HG02798 (cell line): ENCODE data around the gene ADCY4.
"Not testable (repeated sequence)": the region's sequence is repeated elsewhere in the genome, so short reads cannot be mapped to it uniquely, and the experiment has no call there.

Experiments used
- ATAC-seq: cut with Tn5 transposase; IDR thresholded peaks from one replicate; pipeline ENCODE4 v1.9.1; 2021; ENCODE audit warnings: mild to moderate bottlenecking; ENCODE audit not compliant: unreplicated experiment, poor library complexity

Gene ADCY4

DNA sequence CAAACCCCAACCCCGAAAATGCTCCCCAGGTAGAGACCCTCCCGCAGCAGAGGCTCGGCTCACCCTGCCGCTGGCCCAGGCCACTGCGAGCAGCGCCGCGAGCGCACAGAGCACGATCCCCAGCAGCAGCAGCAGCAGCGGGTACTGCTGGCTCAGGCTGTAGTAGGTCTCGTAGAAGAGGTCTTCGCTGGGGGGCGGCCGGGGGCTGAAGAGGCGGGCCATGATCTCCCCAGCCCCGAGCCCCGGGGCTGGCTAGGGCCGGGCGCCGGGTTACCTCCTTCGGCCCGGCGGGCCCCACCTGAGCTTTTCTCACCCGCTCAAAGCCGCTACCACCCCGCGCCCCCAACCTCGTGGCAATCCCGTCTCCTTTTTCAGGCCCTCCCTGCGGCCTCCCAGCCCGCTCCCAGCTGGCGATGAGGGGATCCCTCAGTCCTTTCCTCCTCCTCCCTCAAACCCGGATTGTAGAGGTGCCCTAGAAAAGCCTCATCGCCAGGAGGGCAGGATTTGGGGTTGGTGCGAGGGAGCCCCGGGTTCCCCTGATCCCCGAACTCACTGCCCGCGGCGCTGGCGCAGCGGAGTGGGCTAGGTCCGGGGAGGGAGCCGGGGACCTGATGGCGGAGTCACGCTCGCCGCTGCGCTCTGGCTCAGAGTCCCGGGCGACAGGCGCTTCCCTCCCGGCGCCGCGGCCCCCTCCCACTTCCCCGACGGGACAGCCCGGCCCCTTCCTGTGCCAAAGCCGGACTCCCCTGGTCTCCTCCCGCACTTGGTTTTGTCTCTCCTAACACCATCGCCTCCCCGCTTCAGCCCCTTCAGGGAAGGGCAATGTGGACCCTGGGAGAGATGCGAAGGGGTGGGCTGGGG is at the start of gene ADCY4:
TSS of gene ADCY4 (minus strand) at position 641 of the 861 bp plus-strand sequence. CDS start at position 222, 419 bp downstream.
- no peak for ATAC-seq

DNA sequence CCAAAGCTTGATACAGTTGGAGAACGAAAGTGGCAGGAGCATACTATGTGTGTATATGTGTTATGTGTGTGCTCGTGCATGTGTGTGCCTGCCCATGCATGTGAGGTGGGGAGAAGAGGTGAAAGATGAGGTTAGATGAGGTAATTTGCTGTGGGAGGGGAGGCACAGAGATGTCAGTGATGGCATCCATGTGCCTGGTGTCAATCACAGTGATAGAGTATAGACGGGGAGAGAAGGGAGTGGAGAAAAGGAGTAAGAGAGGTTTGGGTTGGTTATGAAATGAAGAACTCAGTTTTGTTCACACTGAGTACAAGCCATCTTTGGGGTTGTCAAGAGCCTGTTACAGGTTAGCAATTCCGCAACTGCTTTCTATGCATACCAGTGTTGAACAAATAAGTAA is 49.3 kb upstream of the ADCY4 start:
- no peak for ATAC-seq

DNA sequence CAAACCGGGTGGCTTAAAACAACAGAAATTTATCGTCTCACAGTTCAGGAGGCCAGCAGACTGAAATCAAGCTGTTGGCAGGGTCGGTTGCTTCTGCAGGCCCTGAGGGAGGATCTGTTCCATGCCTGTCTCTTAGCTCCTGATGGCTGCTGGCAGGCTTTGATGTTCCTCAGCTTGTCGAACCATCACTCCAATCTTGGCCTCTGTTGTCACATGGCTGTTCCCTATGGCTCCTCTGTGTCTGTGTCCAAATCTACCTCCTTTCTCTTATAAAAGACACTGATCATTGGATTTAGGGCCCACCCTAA is 47.1 kb upstream of the ADCY4 start:
- ATAC-seq = no peak

DNA sequence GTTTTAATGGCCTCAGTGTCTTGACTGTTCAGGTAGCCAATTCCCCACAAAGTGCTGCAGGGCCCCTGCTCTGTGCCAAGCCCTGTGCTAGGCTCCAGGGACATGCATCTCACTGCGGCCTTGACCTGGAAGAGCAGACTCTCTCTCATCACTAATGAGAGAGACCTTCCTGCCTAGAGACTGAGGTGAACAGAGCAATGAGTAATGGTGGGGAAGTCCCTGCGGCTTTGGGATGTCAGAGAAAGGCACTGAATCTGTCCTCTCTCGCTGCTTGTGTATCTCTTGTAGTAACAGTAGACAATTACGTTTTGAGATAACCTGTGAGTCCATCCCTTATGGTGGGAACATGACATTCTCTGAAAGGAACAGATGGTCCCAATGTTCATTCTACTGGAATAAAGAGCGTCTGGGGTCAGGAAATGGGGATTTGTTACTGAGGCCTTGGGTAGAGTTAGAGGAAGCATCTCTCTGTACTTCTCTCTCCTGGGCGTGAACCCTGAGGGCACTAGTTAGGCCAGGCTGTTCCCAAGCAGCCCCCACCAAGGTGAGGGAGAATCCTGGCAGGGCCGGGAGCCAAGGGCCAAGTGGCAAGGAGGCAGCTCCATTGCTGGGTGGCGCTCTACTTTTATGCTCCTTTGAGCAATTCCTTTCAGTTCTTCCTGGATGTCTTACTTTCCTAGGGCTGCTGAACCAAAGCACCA is 46.6 kb upstream of the ADCY4 start:
- no peak for ATAC-seq

DNA sequence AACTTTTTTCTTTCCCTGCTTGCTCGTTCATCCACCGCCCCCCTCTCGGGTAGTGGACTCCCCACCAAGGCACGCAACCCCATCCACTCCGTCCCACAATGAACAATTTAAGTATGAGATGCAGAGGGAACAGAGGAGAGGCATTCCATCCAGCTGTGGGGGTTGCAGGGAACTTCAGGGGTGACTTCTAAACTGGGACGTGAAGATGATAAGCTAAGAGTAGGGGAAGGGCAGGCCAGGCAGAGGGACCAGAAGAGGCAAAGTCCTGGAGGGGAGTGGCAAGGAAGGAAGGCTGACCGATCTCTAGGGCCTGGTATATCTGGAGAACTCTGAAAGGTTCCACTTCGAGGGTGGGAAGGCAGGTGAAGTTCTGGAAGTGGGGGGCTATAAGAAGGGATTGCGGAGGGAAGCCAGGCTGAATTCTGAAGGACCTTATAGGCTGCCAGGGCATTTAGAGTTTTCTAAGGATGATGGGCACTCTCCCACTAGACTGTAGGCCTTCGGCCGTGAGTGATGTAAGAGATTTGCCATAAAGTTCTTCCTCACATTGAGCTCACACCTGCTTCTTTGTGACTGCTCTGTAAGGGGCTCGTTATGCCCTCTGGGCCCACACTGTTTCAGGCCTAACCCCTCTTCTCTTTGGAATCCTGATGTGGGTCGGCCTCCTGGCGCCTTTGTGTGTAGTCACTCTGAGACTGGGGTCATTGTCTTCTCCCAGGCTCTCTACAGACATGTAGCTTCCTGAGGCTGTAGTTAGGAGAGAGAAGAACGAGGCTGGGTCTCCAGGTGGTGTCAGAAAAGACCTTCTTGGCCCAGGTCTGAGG is 45.2 kb upstream of the ADCY4 start:
- ATAC-seq = no peak

DNA sequence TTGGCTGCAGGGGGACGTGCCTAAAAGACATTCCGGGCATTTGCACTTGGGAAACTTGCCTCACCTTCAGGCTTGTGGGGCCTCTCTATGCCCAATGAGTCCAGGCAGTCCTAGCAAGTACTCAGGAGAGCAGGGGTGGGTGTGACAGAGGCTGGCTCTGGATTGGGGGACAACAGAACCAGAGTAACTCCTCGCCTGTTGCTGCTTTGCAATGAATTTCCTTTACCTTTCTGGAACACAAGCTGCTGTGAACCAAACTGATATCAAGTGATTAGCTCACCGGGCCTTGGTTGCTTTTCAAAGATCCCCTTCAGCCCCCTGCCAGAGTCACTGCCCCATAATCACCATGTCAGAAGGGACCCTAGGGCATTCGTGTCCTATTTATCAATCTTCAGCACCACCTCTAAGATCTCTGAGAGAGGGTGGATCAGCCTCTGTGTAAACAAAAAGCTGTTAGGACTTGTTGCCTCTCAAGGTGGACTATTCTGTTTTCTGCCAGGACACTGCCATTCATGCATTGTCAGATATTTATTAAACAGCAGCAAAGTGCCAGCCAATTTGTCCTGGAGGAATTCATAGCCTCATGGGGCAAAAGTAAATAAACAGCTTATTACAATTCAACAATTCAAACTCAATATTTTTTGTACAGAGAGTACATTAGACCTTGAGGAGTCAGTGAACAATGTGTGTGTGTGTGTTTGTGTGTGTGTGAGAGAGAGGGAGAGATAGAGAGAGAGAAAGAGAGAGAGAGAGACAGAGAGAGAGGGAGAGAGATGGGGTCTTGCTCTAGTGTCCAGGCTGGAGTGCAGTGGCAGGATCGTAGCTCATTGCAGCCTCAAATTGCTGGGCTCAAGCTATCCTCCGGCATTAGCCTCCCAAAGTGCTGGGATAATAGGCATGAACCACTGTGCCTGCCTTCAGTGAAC is 44.4 kb upstream of the ADCY4 start:
- no peak for ATAC-seq

DNA sequence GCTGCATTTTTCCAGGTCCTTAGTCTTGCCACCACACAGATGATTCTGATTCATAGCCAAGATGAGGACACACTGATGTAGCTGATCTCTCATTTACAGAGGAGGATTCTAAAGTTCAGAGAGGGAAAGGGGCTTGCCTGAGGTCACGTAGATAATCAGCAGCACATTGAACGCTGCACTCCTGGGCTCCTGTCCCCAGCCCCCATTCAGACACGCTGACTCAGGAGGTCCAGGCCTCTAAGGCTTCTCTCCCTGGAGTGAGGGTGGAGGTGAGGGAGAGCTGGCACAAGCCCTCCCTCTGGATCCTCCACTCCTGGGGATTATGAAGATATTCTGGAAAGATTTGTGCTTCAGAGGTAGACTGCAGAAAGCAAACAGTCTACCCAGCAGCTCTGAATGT is 43.5 kb upstream of the ADCY4 start:
- ATAC-seq = no peak

DNA sequence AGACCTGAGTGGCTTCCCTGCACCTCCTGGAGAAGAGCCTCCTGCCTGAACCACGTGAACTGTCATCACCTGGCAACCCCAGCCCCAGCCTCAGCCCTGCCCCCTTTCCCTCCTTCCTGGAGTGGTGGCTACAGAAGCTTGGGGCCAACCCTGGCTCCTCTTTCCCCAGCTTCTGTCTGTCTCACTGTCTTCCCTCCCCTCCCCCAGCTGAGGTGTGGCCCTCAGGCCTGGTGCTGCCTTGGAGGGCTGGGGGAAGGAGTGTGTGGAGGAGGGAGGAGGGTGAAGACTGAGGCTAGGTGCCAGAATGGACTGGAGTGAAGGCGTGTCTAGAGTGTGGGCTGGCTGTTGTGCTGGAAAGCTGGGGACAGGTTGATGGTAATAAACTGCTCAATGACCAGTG is 42.8 kb upstream of the ADCY4 start:
- ATAC-seq = no peak

DNA sequence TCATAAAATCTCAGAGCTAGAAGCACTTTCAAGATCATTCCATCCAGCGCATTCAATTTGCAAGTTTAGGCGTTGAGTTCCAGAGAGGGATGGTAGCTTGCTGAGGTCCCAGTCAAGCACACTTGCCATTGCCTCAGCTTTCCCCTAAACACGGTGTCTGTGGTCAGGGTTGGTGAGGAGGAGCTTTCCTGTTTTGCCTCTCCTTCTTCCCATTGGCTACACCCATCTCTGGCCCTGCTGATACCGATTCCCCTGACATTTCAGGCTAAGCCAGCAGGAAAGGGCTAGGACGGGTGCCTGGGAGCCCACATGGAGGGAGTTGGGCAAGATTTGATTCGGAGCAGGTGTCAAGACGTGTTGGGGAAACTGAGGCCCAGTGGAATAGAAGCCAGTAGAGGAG is 42.3 kb upstream of the ADCY4 start:
- no peak for ATAC-seq

DNA sequence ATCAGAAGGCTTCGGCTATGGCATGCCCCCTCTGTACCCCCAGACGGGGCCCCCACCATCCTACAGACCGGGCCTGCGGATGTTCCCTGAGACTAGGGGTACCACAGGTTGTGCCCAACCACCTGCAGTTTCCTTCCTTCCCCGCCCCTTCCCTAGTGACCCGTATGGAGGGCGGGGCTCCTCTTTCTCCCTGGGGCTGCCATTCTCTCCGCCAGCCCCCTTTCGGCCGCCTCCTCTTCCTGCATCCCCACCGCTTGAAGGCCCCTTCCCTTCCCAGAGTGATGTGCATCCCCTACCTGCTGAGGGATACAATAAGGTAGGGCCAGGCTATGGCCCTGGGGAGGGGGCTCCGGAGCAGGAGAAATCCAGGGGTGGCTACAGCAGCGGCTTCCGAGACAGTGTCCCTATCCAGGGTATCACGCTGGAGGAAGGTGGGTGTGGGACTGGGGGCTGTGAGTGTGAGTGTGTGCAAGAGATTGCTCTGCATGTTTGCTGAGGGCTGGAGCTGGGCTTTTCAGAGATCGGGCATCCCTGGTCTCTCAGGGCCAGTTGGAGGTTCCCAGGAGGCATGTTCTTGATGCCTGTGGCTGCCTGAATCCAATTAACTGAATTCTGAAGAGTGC is 41.7 kb upstream of the ADCY4 start:
- ATAC-seq = no peak

DNA sequence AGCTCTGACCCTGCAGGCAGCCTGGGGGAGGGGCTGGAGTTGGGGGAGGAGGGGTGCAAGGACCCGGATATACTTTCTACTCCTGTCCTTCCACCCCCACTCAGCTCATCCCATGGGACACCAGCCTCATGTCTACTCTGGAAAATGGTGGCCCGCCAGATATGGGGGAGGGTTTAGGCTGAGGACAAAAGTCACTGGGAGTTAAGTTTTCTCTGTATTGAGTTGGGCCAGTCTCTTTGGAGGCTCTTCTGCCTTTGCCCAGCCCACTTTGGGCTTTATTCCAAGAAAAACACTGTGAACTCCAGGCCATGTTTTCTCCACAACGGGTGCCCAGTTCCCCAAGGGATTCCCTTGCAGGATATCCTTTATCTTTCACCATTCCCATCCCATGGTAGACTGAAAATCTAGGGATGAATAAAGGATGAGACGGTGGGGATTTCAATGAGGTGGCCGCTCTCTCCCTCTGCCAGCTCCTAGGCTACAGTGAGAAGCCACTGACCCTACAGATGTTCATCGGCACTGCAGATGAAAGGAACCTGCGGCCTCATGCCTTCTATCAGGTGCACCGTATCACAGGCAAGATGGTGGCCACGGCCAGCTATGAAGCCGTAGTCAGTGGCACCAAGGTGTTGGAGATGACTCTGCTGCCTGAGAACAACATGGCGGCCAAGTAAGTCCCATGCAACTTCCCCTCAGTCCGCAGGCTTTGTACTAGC is 38.0 kb upstream of the ADCY4 start:
- no peak for ATAC-seq

DNA sequence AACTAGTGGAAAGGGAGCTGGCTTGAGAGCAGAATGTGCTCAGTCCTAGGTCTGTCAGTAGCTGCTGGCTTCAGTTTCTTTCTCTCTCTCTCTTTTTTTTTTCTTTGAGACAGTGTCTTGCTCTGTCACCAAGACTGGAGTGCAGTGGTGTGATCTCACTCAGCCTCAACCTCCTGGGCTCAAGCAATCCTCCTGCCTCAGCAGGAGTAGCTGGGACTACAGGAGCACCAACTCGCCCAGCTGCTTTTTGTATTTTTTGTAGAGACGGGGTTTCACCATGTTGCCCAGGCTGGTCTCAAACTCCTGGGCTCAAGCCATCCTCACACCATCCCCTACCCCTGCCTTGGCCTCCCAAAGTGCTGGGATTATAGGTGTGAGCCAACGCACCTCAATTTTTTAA is 36.7 kb upstream of the ADCY4 start:
- not testable (repeated sequence) for ATAC-seq

DNA sequence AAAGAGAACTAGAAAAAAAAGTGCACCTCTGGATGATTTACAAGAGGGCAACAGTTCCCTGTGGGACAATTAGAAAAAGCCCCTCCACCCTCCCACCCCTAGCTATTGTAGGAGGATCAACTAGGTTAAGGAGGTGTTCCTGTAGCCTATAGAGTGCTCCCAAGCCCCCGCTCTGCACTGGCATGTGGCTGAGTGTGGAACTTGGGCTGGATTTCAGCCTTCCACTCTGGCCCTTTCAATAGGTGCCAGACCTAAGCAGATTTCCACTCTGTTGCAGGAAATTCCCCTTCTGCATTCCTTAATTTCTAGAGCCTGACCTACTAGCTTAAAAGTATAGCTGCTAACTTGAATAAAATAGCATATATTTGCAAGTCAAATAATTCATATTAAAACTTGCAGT is 35.9 kb upstream of the ADCY4 start:
- no peak for ATAC-seq

DNA sequence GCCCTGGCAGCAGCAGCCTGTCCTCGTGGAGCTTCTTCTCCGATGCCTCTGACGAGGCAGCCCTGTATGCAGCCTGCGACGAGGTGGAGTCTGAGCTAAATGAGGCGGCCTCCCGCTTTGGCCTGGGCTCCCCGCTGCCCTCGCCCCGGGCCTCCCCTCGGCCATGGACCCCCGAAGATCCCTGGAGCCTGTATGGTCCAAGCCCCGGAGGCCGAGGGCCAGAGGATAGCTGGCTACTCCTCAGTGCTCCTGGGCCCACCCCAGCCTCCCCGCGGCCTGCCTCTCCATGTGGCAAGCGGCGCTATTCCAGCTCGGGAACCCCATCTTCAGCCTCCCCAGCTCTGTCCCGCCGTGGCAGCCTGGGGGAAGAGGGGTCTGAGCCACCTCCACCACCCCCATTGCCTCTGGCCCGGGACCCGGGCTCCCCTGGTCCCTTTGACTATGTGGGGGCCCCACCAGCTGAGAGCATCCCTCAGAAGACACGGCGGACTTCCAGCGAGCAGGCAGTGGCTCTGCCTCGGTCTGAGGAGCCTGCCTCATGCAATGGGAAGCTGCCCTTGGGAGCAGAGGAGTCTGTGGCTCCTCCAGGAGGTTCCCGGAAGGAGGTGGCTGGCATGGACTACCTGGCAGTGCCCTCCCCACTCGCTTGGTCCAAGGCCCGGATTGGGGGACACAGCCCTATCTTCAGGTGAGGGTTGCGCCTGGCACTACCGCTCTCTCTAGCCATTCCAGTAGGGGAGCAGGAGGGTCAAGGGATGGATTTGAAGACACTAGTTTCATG is 35.2 kb upstream of the ADCY4 start:
- ATAC-seq = no peak

DNA sequence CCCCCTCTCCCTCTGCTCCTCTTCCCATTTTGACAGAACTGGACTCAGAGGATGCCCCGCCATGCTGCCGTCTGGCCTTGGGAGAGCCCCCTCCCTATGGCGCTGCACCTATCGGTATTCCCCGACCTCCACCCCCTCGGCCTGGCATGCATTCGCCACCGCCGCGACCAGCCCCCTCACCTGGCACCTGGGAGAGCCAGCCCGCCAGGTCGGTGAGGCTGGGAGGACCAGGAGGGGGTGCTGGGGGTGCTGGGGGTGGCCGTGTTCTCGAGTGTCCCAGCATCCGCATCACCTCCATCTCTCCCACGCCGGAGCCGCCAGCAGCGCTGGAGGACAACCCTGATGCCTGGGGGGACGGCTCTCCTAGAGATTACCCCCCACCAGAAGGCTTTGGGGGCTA is 34.6 kb upstream of the ADCY4 start:
- no peak for ATAC-seq

DNA sequence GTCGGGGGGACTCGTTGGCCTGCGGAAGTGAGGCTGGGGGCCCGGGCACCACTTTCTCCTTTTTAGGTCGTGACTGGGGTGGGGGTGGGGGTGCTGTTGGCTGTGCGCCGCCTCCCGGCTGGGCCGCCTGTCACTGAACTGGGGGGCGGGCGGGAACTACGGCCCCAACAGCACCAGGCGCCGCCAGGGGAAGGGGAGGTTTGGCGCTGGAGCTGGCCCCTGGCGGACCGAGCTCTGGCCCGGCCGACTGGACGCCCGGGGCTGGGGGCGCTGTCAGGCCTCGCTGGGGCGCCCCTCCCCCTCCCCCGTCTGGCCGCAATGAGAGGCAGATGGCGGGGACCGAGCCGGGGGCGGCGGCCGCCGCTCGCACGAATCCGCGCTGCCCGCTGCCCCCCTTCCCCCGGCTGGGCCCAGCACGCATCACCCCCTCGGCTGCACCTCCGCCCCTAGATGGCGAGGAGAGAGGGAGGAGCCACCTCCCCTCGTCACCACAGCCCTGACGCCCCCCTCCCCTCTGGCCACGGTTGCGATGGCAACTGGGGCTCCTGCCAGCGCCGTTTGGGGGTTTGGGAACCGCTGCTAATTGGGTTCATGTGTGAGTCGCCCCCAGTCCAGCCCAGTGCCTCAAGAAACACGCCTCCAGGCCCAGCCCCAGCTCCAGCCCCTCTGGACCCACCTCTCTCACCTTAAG is 33.8 kb upstream of the ADCY4 start:
- ATAC-seq = no peak

DNA sequence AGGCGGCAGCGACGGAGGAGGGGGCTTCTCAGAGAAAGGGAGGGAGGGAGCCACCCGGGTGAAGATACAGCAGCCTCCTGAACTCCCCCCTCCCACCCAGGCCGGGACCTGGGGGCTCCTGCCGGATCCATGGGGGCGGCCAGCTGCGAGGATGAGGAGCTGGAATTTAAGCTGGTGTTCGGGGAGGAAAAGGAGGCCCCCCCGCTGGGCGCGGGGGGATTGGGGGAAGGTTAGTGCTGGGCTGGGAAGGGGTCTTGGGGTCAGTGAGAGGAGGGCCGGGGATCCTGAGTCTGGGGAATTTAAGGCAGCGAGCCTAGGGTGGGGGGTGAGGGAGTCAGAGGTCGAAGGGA is 33.3 kb upstream of the ADCY4 start:
- ATAC-seq = no peak
